Measurements from ENCODE around the gene CNKSR3.

CNKSR3 gene

GRCh38 chr6:154384191-154384590 is 126.3 kb downstream of the CNKSR3 start:
- TF ChIP-seq ZC3H10 (CRISPR knock-in tag; IDR thresholded peaks at IDR 0.05) = no peak
- no peak for TF ChIP-seq POU6F1 (CRISPR knock-in tag; IDR thresholded peaks at IDR 0.05; ENCODE audit: borderline replicate concordance, low read depth)
- no peak for TF ChIP-seq ZNF70 (CRISPR knock-in tag; IDR thresholded peaks at IDR 0.05)
- no peak for TF ChIP-seq ZNF8 (CRISPR knock-in tag; IDR thresholded peaks at IDR 0.05)
- no peak for TF ChIP-seq ZNF565 (CRISPR knock-in tag; conservative IDR thresholded peaks at IDR 0.05; ENCODE audit: low read depth)
- TF ChIP-seq GLIS3 (CRISPR knock-in tag; IDR thresholded peaks at IDR 0.05) = no peak
- ATAC-seq = no peak

GRCh38 chr6:154383273-154383672 is 127.2 kb downstream of the CNKSR3 start:
- ATAC-seq = no peak
- TF ChIP-seq ZFP3 (CRISPR knock-in tag; IDR thresholded peaks at IDR 0.05) (no peak), BACH2 (CRISPR knock-in tag; IDR thresholded peaks at IDR 0.05; ENCODE audit: borderline replicate concordance) (no peak), SNAI2 (CRISPR knock-in tag; IDR thresholded peaks at IDR 0.05) (no peak), RARB (CRISPR knock-in tag; IDR thresholded peaks at IDR 0.05) (no peak), TOX (CRISPR knock-in tag; IDR thresholded peaks at IDR 0.05; ENCODE audit: borderline replicate concordance) (no peak)

- TF ChIP-seq BACH2 (CRISPR knock-in tag; IDR thresholded peaks at IDR 0.05; ENCODE audit: borderline replicate concordance) (no peak), GLIS3 (CRISPR knock-in tag; IDR thresholded peaks at IDR 0.05) (no peak), SNAI2 (CRISPR knock-in tag; IDR thresholded peaks at IDR 0.05) (no peak)
- no peak for ATAC-seq
Measured at GRCh38 chr6:154382740-154383139, 127.7 kb downstream of the CNKSR3 start.

- TF ChIP-seq PPARA (CRISPR knock-in tag; IDR thresholded peaks at IDR 0.05; ENCODE audit: borderline replicate concordance) (no peak), CREB5 (CRISPR knock-in tag; IDR thresholded peaks at IDR 0.05; ENCODE audit: low read depth) (no peak)
- no peak for ATAC-seq
Measured at GRCh38 chr6:154381548-154381947, 128.9 kb downstream of the CNKSR3 start.

GRCh38 chr6:154380741-154381140 is 129.7 kb downstream of the CNKSR3 start:
- no peak for ATAC-seq
- no peak for TF ChIP-seq TCF4 (CRISPR knock-in tag; IDR thresholded peaks at IDR 0.05; ENCODE audit: borderline replicate concordance)

GRCh38 chr6:154379585-154379984 is 130.9 kb downstream of the CNKSR3 start:
- TF ChIP-seq PATZ1 (CRISPR knock-in tag; IDR thresholded peaks at IDR 0.05; ENCODE audit: borderline replicate concordance) (no peak), CREB5 (CRISPR knock-in tag; IDR thresholded peaks at IDR 0.05; ENCODE audit: low read depth) (no peak), SNAI2 (CRISPR knock-in tag; IDR thresholded peaks at IDR 0.05) (no peak), TOX (CRISPR knock-in tag; IDR thresholded peaks at IDR 0.05; ENCODE audit: borderline replicate concordance) (no peak), ARNTL (CRISPR knock-in tag; IDR thresholded peaks at IDR 0.05; ENCODE audit: borderline replicate concordance, low read depth) (no peak), ESRRG (CRISPR knock-in tag; IDR thresholded peaks at IDR 0.05) (no peak), TSHZ2 (CRISPR knock-in tag; IDR thresholded peaks at IDR 0.05) (no peak), ZFP3 (CRISPR knock-in tag; IDR thresholded peaks at IDR 0.05) (no peak), ZNF70 (CRISPR knock-in tag; IDR thresholded peaks at IDR 0.05) (no peak), CSRNP3 (CRISPR knock-in tag; IDR thresholded peaks at IDR 0.05) (no peak), ZC3H10 (CRISPR knock-in tag; IDR thresholded peaks at IDR 0.05) (no peak), OSR1 (CRISPR knock-in tag; IDR thresholded peaks at IDR 0.05) (no peak), PPARA (CRISPR knock-in tag; IDR thresholded peaks at IDR 0.05; ENCODE audit: borderline replicate concordance) (no peak)
- ATAC-seq = no peak

Data from SK-N-SH treated with all-trans-retinoic acid at 6 μM for 48 hours (cell line).